Fibroblast of mammary gland (primary cell): ENCODE measurements around the gene ZNF292.

ENCODE experiments used
- DNase-seq: peaks from one replicate; pipeline ENCODE4 v3.0.0-alpha.2; 2010; ENCODE audit warnings: low read depth
- H3K4me3 ChIP-seq: 2 replicates; pipeline ENCODE4 v1.5.1; 2011; ENCODE audit warnings: low read depth, mild to moderate bottlenecking, low read length, moderate library complexity; ENCODE audit not compliant: control insufficient read depth
- TF ChIP-seq, protein P1 (sequence below): conservative IDR thresholded peaks from 2 replicates; pipeline ENCODE4 v1.5.1; 2011; ENCODE audit warnings: low read depth, low read length, inconsistent platforms; ENCODE audit not compliant: control insufficient read depth, insufficient read depth

ZNF292 gene

DNA sequence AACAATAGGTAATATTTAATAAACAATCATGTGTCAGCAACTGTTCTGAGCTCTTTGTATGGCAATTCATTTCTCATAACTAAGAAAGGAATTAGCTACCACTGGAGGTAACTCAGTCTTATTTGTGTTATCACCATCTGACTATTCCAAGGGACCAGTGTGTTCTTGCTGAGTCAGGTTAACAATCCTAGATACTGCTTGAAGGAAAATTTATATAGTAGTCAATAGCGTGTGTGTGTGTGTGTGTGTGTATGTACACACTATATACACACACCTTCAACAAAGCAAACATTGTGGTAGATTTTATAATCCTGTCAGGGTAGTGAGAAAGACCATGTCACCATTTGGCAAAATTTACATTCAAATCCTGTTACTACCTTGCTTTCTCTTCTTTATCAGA lies 121.3 kb downstream of the ZNF292 start:
- TF ChIP-seq, protein P1, sequence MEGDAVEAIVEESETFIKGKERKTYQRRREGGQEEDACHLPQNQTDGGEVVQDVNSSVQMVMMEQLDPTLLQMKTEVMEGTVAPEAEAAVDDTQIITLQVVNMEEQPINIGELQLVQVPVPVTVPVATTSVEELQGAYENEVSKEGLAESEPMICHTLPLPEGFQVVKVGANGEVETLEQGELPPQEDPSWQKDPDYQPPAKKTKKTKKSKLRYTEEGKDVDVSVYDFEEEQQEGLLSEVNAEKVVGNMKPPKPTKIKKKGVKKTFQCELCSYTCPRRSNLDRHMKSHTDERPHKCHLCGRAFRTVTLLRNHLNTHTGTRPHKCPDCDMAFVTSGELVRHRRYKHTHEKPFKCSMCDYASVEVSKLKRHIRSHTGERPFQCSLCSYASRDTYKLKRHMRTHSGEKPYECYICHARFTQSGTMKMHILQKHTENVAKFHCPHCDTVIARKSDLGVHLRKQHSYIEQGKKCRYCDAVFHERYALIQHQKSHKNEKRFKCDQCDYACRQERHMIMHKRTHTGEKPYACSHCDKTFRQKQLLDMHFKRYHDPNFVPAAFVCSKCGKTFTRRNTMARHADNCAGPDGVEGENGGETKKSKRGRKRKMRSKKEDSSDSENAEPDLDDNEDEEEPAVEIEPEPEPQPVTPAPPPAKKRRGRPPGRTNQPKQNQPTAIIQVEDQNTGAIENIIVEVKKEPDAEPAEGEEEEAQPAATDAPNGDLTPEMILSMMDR, result no peak
- H3K4me3 ChIP-seq, result no peak overlapping the region
- DNase-seq, result no peak

DNA sequence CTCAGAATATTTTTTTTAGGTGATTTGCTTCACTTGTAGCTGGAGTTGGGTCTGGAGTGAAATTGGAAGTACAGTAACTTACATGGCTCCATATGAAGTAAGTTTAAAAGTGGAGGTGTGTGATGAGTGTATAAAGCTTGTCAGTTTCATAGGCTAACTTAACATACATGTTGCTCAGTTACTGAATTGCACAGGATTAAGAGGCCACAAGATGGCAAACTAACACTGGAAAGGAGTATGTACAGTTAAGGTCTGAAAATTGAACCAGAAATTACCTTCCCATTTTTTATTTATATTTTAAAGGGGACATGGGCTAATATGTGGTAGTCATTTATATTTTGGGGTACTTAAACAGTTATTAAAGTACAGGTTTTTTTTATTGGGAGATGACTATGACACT lies 121.8 kb downstream of the ZNF292 start:
- no peak overlapping the region for H3K4me3 ChIP-seq
- peak; percentile 39 for DNase-seq
- TF ChIP-seq, protein P1, result peak; percentile 32

DNA sequence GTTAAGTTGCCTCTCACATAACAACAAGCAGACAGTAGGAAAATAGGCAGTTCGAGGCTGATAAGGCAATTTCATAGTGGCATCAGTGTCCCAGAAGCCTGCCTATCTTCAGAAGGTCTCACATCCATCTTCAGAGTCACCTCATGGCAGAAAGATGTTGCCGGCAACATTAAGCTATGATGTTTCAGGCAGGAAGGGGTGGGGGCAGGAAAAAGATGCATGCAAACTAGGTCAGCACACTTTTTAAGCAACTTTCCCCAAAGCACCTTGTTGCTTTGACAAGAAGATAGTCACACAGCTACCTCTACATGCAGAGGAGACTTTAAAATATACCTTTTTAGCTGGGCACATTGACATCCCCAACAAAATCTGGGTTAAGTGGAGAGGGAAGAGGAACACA lies 123.8 kb downstream of the ZNF292 start:
- TF ChIP-seq, protein P1, result no peak
- H3K4me3 ChIP-seq, result no peak overlapping the region
- DNase-seq, result no peak

DNA sequence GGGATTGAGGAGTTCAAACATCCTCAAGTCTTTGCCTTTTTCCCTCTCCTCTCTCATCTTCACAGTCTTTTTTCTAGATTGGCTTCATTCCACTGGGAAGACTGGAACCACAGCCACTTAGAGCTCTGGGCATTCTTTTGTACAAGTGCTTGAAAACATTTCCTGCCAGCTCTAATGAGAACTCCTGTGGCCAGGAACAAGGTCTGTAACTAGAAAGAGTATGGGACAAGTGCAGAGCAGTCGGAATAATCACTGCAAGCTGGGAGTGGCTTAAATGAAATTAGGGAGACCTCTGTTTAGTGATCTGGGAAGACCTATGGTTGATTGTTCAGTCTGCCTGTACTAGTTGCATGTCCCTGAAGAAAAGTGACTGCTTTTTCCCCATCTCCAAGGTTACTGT lies 126.1 kb downstream of the ZNF292 start:
- DNase-seq, result no peak
- TF ChIP-seq, protein P1, result no peak
- H3K4me3 ChIP-seq, result no peak overlapping the region

DNA sequence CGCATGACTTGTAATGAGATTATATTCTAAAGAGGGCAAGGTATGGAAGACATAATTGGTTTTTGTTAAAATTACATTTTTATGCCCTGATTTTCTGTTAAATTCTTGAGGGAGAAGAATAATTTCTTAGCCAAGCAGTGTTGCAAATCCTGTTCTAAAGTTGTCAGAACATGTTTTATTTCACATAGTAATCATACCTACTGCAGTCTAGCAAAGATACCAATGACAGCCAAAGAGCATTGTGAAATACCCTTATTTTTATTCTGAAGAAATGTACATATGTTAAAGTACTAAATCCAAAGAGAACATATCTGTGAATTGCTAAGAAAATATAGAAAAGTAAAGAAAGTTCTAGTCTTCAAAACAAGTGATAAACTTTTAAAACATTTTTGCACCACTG lies 127.4 kb downstream of the ZNF292 start:
- TF ChIP-seq, protein P1, result no peak
- DNase-seq, result no peak
- H3K4me3 ChIP-seq, result no peak overlapping the region

DNA sequence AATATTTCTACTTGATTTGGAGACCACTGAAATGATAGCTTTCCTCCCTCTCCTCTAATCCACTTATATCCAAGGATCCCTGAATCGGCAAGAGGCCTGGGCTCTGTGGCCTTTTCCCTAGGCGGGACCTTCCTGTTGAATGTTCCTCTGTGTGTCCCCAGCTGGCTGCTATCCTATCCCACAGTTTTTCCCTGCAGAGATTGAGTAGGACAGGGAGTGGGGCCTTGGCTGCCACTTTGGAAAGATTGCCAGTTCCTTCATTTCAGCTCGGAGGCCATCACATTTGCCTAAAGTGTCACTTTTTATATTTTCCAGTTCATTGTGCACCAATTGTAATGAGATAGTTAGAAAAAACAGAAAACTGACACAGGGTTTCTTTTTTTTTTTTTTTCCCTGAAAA lies 128.1 kb downstream of the ZNF292 start:
- no peak for DNase-seq
- H3K4me3 ChIP-seq, result no peak overlapping the region

DNA sequence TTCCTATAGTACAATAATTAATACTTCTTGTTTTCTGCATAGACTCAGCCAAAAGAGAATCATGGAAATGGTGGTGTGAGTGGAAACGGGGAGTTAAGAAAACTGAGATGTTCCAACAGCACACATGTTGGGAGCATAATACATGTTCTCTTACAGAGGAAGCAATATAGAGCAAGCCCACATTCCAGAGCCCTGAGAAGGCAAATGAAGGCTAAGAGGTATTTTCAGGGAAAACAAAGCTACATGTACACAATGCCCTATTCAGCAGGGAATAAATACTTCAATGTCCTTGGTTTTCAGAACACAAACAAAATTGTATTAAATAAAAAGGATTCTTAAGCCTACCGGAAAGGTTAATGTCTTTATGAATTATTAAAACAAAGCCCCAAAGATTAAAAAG lies 131.9 kb downstream of the ZNF292 start:
- no peak for DNase-seq
- TF ChIP-seq, protein P1, result no peak
- H3K4me3 ChIP-seq, result no peak overlapping the region

More for the DNA sequence above, 128.1 kb downstream of the ZNF292 start:
- TF ChIP-seq, protein P1, result no peak
